ENCODE data around the gene ERRFI1.

The ERRFI1 gene

GRCh38 chr1:7994827-7995226 lies 31.3 kb downstream of the ERRFI1 start:
- Histone ChIP-seq H3K9ac (ENCODE audit: low read length in 5 of 5) (no peak overlapping the region), H3K27me3 (ENCODE audit: control insufficient read depth in 5 of 5, insufficient read depth in 4 of 5, low read length in 5 of 5) (no peaks in the 10 kb centered on the region), H3K9me3 (ENCODE audit: control insufficient read depth in 5 of 5, low read length in 5 of 5) (no peaks in the 10 kb centered on the region), H3K36me3 (ENCODE audit: control insufficient read depth in 5 of 5, insufficient read depth in 5 of 5, low read length in 5 of 5) (peaks cover 0 to 11% (median 6%) of the 10 kb centered on the region in 5 donors), H3K4me3 (ENCODE audit: low read depth in 1 of 5, low read length in 5 of 5) (no peak overlapping the region), H3K4me1 (ENCODE audit: control insufficient read depth in 5 of 5, insufficient read depth in 5 of 5, low read length in 5 of 5) (peaks cover 0 to 2% (median 0%) of the 10 kb centered on the region in 5 donors), H3K27ac (ENCODE audit: low read depth, low read length) (no peak overlapping the region)

DNA sequence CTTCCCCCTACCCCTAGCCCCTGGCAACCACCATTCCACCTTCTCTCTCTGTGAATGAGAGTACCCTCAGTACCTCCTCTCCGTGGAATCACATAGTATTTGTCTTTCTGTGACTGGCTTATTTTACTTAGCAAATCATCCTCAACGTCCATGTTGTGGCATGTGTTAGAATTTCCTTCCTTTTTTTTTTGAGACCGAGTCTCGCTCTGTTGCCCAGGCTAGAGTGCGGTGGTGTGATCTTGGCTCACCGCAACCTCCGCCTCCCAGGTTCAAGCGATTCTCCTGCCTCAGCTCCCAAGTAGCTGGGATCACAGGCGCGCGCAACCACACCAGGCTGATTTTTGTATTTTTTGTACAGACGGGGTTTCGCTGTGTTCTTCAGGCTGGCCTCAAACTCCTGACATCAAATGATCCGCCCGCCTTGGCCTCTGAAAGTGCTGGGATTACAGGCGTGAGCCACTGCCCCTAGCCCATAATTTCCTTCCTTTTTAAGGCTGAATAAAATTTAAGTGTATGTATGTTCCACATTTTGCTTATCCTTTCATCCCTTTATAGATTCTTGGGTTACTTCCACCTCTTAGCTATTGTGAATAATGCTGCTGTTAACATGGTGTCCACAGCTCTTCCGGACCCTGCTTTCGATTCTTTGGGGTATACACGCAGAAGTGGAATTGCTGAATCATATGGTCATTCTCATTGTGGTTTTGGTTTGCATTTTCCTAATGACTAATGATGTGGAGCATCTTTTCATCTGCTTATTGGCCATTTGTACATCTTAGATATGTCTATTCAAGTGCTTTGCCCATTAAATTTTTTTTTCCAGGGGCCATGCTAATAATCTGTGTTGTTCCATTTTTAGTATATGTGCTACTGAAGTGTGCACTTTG lies 32.3 kb downstream of the ERRFI1 start:
- peaks cover 0 to 12% (median 7%) of the 10 kb centered on the region in 5 donors for H3K36me3 ChIP-seq (ENCODE audit: control insufficient read depth in 5 of 5, insufficient read depth in 5 of 5, low read length in 5 of 5)
- no peak overlapping the region for H3K9ac ChIP-seq (ENCODE audit: low read length in 5 of 5)
- no peak overlapping the region for H3K27ac ChIP-seq (ENCODE audit: low read depth, low read length)
- no peaks in the 10 kb centered on the region for H3K27me3 ChIP-seq (ENCODE audit: control insufficient read depth in 5 of 5, insufficient read depth in 4 of 5, low read length in 5 of 5)
- H3K9me3 ChIP-seq (ENCODE audit: control insufficient read depth in 5 of 5, low read length in 5 of 5): no peaks in the 10 kb centered on the region
- no peak overlapping the region for H3K4me3 ChIP-seq (ENCODE audit: low read depth in 1 of 5, low read length in 5 of 5)
- H3K4me1 ChIP-seq (ENCODE audit: control insufficient read depth in 5 of 5, insufficient read depth in 5 of 5, low read length in 5 of 5): peaks cover 0 to 6% (median 0%) of the 10 kb centered on the region in 5 donors

DNA sequence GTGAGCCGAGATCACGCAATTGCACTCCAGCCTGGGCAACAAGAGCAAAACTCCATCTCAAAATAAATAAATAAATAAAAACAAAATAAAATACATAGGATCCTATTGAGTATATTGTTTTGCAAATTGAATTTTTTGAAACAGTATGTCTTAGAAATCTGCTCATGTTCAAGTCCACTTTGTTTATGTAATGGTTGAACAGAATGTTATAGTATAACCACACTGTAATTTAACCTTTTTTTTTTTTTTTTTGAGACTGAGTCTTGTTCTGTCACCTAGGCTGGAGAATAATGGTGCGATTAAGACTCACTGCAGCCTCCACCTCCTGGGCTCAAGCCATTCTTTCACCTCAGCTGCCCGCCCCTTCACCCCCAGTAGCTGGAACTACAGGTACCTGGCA lies 33.2 kb downstream of the ERRFI1 start:
- Histone ChIP-seq H3K27me3 (ENCODE audit: control insufficient read depth in 5 of 5, insufficient read depth in 4 of 5, low read length in 5 of 5) (no peaks in the 10 kb centered on the region), H3K9me3 (ENCODE audit: control insufficient read depth in 5 of 5, low read length in 5 of 5) (no peaks in the 10 kb centered on the region), H3K27ac (ENCODE audit: low read depth, low read length) (no peak overlapping the region), H3K9ac (ENCODE audit: low read length in 5 of 5) (no peak overlapping the region), H3K4me3 (ENCODE audit: low read depth in 1 of 5, low read length in 5 of 5) (no peak overlapping the region), H3K36me3 (ENCODE audit: control insufficient read depth in 5 of 5, insufficient read depth in 5 of 5, low read length in 5 of 5) (peaks cover 0 to 12% (median 11%) of the 10 kb centered on the region in 5 donors), H3K4me1 (ENCODE audit: control insufficient read depth in 5 of 5, insufficient read depth in 5 of 5, low read length in 5 of 5) (peaks cover 0 to 6% (median 0%) of the 10 kb centered on the region in 5 donors)

- Histone ChIP-seq H3K27me3 (ENCODE audit: control insufficient read depth in 5 of 5, insufficient read depth in 4 of 5, low read length in 5 of 5) (no peaks in the 10 kb centered on the region), H3K4me3 (ENCODE audit: low read depth in 1 of 5, low read length in 5 of 5) (no peak overlapping the region), H3K27ac (ENCODE audit: low read depth, low read length) (no peak overlapping the region), H3K9me3 (ENCODE audit: control insufficient read depth in 5 of 5, low read length in 5 of 5) (no peaks in the 10 kb centered on the region), H3K4me1 (ENCODE audit: control insufficient read depth in 5 of 5, insufficient read depth in 5 of 5, low read length in 5 of 5) (peaks cover 0 to 6% (median 0%) of the 10 kb centered on the region in 5 donors), H3K9ac (ENCODE audit: low read length in 5 of 5) (no peak overlapping the region), H3K36me3 (ENCODE audit: control insufficient read depth in 5 of 5, insufficient read depth in 5 of 5, low read length in 5 of 5) (peaks cover 0 to 19% (median 14%) of the 10 kb centered on the region in 5 donors)
These were observed 34.3 kb downstream of the ERRFI1 start for GRCh38 chr1:7991504-7992440.

- peaks cover 0 to 6% (median 0%) of the 10 kb centered on the region in 5 donors for H3K4me1 ChIP-seq (ENCODE audit: control insufficient read depth in 5 of 5, insufficient read depth in 5 of 5, low read length in 5 of 5)
- H3K4me3 ChIP-seq (ENCODE audit: low read depth in 1 of 5, low read length in 5 of 5): no peak overlapping the region
- no peaks in the 10 kb centered on the region for H3K27me3 ChIP-seq (ENCODE audit: control insufficient read depth in 5 of 5, insufficient read depth in 4 of 5, low read length in 5 of 5)
- H3K27ac ChIP-seq (ENCODE audit: low read depth, low read length): no peak overlapping the region
- H3K9ac ChIP-seq (ENCODE audit: low read length in 5 of 5): no peak overlapping the region
- H3K36me3 ChIP-seq (ENCODE audit: control insufficient read depth in 5 of 5, insufficient read depth in 5 of 5, low read length in 5 of 5): peaks cover 4 to 37% (median 29%) of the 10 kb centered on the region in 5 donors
- no peaks in the 10 kb centered on the region for H3K9me3 ChIP-seq (ENCODE audit: control insufficient read depth in 5 of 5, low read length in 5 of 5)
These were observed 36.2 kb downstream of the ERRFI1 start for GRCh38 chr1:7989762-7990428.

DNA sequence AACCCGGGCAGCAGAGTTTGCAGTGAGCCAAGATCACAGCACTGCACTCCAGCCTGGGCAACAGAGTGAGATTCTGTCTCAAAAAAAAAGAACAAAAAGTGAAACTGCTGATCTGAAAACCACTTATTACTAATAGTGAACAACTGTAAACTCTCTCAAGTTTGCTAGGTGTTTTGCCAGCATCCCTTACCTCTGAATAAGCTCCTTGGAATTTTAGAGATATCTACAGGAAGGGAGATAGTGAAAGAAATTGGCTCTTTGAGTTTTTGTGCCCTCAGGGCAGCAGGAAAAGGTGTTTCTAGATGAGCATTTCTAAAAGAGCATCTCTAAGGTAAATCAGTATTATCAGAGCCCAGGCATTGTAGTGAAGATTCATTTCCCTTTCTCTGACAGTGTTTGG lies 37.5 kb downstream of the ERRFI1 start:
- H3K4me3 ChIP-seq (ENCODE audit: low read depth in 1 of 5, low read length in 5 of 5): no peak overlapping the region
- H3K4me1 ChIP-seq (ENCODE audit: control insufficient read depth in 5 of 5, insufficient read depth in 5 of 5, low read length in 5 of 5): peaks cover 0 to 6% (median 0%) of the 10 kb centered on the region in 5 donors
- H3K27ac ChIP-seq (ENCODE audit: low read depth, low read length): no peak overlapping the region
- no peaks in the 10 kb centered on the region for H3K27me3 ChIP-seq (ENCODE audit: control insufficient read depth in 5 of 5, insufficient read depth in 4 of 5, low read length in 5 of 5)
- peaks cover 5 to 50% (median 42%) of the 10 kb centered on the region in 5 donors for H3K36me3 ChIP-seq (ENCODE audit: control insufficient read depth in 5 of 5, insufficient read depth in 5 of 5, low read length in 5 of 5)
- no peaks in the 10 kb centered on the region for H3K9me3 ChIP-seq (ENCODE audit: control insufficient read depth in 5 of 5, low read length in 5 of 5)
- no peak overlapping the region for H3K9ac ChIP-seq (ENCODE audit: low read length in 5 of 5)

GRCh38 chr1:7987528-7987927 lies 38.6 kb downstream of the ERRFI1 start:
- H3K27ac ChIP-seq (ENCODE audit: low read depth, low read length): no peak overlapping the region
- H3K9me3 ChIP-seq (ENCODE audit: control insufficient read depth in 5 of 5, low read length in 5 of 5): no peaks in the 10 kb centered on the region
- H3K4me1 ChIP-seq (ENCODE audit: control insufficient read depth in 5 of 5, insufficient read depth in 5 of 5, low read length in 5 of 5): peaks cover under 1 to 7% (median 3%) of the 10 kb centered on the region in 5 donors
- no peak overlapping the region for H3K9ac ChIP-seq (ENCODE audit: low read length in 5 of 5)
- H3K27me3 ChIP-seq (ENCODE audit: control insufficient read depth in 5 of 5, insufficient read depth in 4 of 5, low read length in 5 of 5): no peaks in the 10 kb centered on the region
- H3K4me3 ChIP-seq (ENCODE audit: low read depth in 1 of 5, low read length in 5 of 5): no peak overlapping the region
- H3K36me3 ChIP-seq (ENCODE audit: control insufficient read depth in 5 of 5, insufficient read depth in 5 of 5, low read length in 5 of 5): peaks cover 5 to 58% (median 49%) of the 10 kb centered on the region in 5 donors

GRCh38 chr1:7985851-7986612 lies 40.1 kb downstream of the ERRFI1 start:
- Histone ChIP-seq H3K27ac (ENCODE audit: low read depth, low read length) (no peak overlapping the region), H3K36me3 (ENCODE audit: control insufficient read depth in 5 of 5, insufficient read depth in 5 of 5, low read length in 5 of 5) (peaks cover 5 to 63% (median 54%) of the 10 kb centered on the region in 5 donors), H3K4me1 (ENCODE audit: control insufficient read depth in 5 of 5, insufficient read depth in 5 of 5, low read length in 5 of 5) (peaks cover 2 to 9% (median 6%) of the 10 kb centered on the region in 5 donors)

GRCh38 chr1:7984811-7985210 lies 41.3 kb downstream of the ERRFI1 start:
- peaks cover 5 to 68% (median 56%) of the 10 kb centered on the region in 5 donors for H3K36me3 ChIP-seq (ENCODE audit: control insufficient read depth in 5 of 5, insufficient read depth in 5 of 5, low read length in 5 of 5)
- no peaks in the 10 kb centered on the region for H3K9me3 ChIP-seq (ENCODE audit: control insufficient read depth in 5 of 5, low read length in 5 of 5)
- peaks cover 2 to 9% (median 4%) of the 10 kb centered on the region in 5 donors for H3K4me1 ChIP-seq (ENCODE audit: control insufficient read depth in 5 of 5, insufficient read depth in 5 of 5, low read length in 5 of 5)
- H3K27me3 ChIP-seq (ENCODE audit: control insufficient read depth in 5 of 5, insufficient read depth in 4 of 5, low read length in 5 of 5): no peaks in the 10 kb centered on the region
- H3K9ac ChIP-seq (ENCODE audit: low read length in 5 of 5): no peak overlapping the region
- no peak overlapping the region for H3K4me3 ChIP-seq (ENCODE audit: low read depth in 1 of 5, low read length in 5 of 5)
- H3K27ac ChIP-seq (ENCODE audit: low read depth, low read length): no peak overlapping the region

More at GRCh38 chr1:7985851-7986612, 40.1 kb downstream of the ERRFI1 start:
- Histone ChIP-seq H3K9ac (ENCODE audit: low read length in 5 of 5) (no peak overlapping the region), H3K4me3 (ENCODE audit: low read depth in 1 of 5, low read length in 5 of 5) (no peak overlapping the region), H3K27me3 (ENCODE audit: control insufficient read depth in 5 of 5, insufficient read depth in 4 of 5, low read length in 5 of 5) (no peaks in the 10 kb centered on the region), H3K9me3 (ENCODE audit: control insufficient read depth in 5 of 5, low read length in 5 of 5) (no peaks in the 10 kb centered on the region)

Data from subcutaneous abdominal adipose tissue (tissue), 5 donors.